Caco-2 (cell line): ENCODE data around the gene INSYN2A. TPM values are rescaled to one million over a fixed set of nuclear protein-coding genes. Genes with fewer than 3 reads are reported as not detected.

ENCODE experiments used
- BruUV-seq: library from RNA; stranded (reverse); fragments of 400-500 nt; replicated peaks from 2 replicates; lab custom pipeline; 2021; lab: Mats Ljungman, UMichigan
- CTCF ChIA-PET: fragments of 300-600 bp; sonication (Branson Sonifier 250); formaldehyde crosslinking; loops from one replicate; lab custom pipeline; 2022; ENCODE audit warnings: antibody characterized with exemption; lab: Charles Lee
- POLR2A ChIA-PET: fragments of 300-600 bp; sonication (Branson Sonifier 250); formaldehyde crosslinking; loops from one replicate; lab custom pipeline; 2022; ENCODE audit warnings: antibody characterized with exemption; lab: Charles Lee
- DNase-seq, 2 experiments: peaks; one replicate each; pipeline versions ENCODE4 v3.0.0 to v3.0.0-alpha.2; 2020 to 2022
- H3K27me3 ChIP-seq: replicated peaks from 2 replicates; pipeline ENCODE4 v1.6.0; 2011; ENCODE audit warnings: low read length; ENCODE audit not compliant: control insufficient read depth, insufficient read depth
- H3K36me3 ChIP-seq: 2 replicates; pipeline ENCODE4 v1.5.1; 2011; ENCODE audit warnings: low read length; ENCODE audit not compliant: control insufficient read depth, insufficient read depth
- H3K4me1 ChIP-seq: fragments of 250-450 bp; sonication (Bioruptor Pico); 2 replicates; pipeline ENCODE4 v1.5.1; 2020; ENCODE audit warnings: mild to moderate bottlenecking
- H3K4me3 ChIP-seq: 2 replicates; pipeline ENCODE4 v1.5.1; 2011; ENCODE audit warnings: low read depth, mild to moderate bottlenecking, control low read depth, low read length
- H3K9me3 ChIP-seq: fragments of 250-450 bp; sonication (Bioruptor Pico); 2 replicates; pipeline ENCODE4 v1.5.1; 2020; ENCODE audit warnings: mild to moderate bottlenecking, moderate library complexity
- H3K27ac Mint-ChIP-seq: one replicate; pipeline ENCODE4 v1.8.0; 2022; ENCODE audit warnings: mixed read lengths; ENCODE audit not compliant: unreplicated experiment
- H3K27me3 Mint-ChIP-seq: one replicate; pipeline ENCODE4 v1.8.0; 2022; ENCODE audit warnings: mixed read lengths; ENCODE audit not compliant: insufficient read depth, unreplicated experiment
- H3K36me3 Mint-ChIP-seq: one replicate; pipeline ENCODE4 v1.8.0; 2022; ENCODE audit warnings: mild to moderate bottlenecking, mixed read lengths; ENCODE audit not compliant: insufficient read depth, unreplicated experiment
- H3K4me1 Mint-ChIP-seq: one replicate; pipeline ENCODE4 v1.8.0; 2022; ENCODE audit warnings: low read depth, mixed read lengths; ENCODE audit not compliant: unreplicated experiment
- H3K4me3 Mint-ChIP-seq: one replicate; pipeline ENCODE4 v1.8.0; 2022; ENCODE audit warnings: mild to moderate bottlenecking, moderate library complexity, mixed read lengths; ENCODE audit not compliant: unreplicated experiment
- H3K9me3 Mint-ChIP-seq: one replicate; pipeline ENCODE4 v1.8.0; 2022; ENCODE audit warnings: mixed read lengths; ENCODE audit not compliant: unreplicated experiment
- intact Hi-C: fragments of 100-400 bp; cut with micrococcal nuclease; formaldehyde crosslinking; loops from one replicate; pipeline ENCODE4 v1.10.0; 2022; ENCODE audit not compliant: unreplicated experiment
- total RNA-seq: library from RNA; stranded (reverse); gene quantifications from 2 replicates; pipeline ENCODE4 v1.2.3, GENCODE V29; 2022
- TF ChIP-seq, protein P1 (sequence below), 2 experiments: fragments of 200-600 bp in 1 of 2; IDR thresholded peaks; 1 replicate in 1 of 2; 2 replicates in 1 of 2; pipeline versions ENCODE4 v1.5.1 to v1.8.0; 2011 to 2022; ENCODE audit warnings: antibody characterized with exemption in 1 of 2, control low read depth in 1 of 2, inconsistent platforms in 1 of 2, low read depth in 1 of 2, low read length in 1 of 2, mild to moderate bottlenecking in 1 of 2, moderate library complexity in 1 of 2; ENCODE audit not compliant: insufficient read depth in 1 of 2, severe bottlenecking in 1 of 2, unreplicated experiment in 1 of 2

Gene INSYN2A
- total RNA-seq, 1 experiment from 2014 or later = not detected

DNA sequence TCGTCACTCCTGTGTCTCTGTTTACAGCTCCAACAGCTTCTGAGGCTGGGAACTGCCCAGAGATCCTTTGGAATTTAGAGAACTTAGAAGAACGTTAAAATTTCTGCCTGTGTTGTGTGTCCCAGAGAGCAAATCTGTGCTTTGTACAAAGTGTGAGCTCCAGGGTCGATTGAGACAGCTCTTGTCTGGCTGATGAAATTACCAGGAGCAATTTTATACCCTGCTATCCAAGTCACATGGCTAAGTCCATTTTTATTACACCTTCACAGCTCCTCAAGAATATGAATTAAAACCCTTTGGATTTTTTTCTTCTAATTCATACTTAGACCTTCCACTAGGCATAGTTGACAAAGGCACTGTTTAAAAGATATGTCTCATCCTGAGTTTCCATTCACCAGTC lies 46.5 kb upstream of the INSYN2A start:
- DNase-seq = no peak
- no TSS peak for BruUV-seq
- no peaks in the 10 kb centered on the region for H3K27me3 ChIP-seq
- H3K36me3 ChIP-seq = no peaks in the 10 kb centered on the region
- Mint-ChIP-seq H3K36me3 (peaks cover 5% of the 10 kb centered on the region), H3K4me1 (no peaks in the 10 kb centered on the region), H3K4me3 (no peak overlapping the region), H3K9me3 (no peaks in the 10 kb centered on the region), H3K27me3 (no peaks in the 10 kb centered on the region), H3K27ac (no peak overlapping the region)
- H3K4me3 ChIP-seq = no peak overlapping the region
- ChIA-PET CTCF (no interaction called here), POLR2A (no interaction called here)
- TF ChIP-seq, protein P1, sequence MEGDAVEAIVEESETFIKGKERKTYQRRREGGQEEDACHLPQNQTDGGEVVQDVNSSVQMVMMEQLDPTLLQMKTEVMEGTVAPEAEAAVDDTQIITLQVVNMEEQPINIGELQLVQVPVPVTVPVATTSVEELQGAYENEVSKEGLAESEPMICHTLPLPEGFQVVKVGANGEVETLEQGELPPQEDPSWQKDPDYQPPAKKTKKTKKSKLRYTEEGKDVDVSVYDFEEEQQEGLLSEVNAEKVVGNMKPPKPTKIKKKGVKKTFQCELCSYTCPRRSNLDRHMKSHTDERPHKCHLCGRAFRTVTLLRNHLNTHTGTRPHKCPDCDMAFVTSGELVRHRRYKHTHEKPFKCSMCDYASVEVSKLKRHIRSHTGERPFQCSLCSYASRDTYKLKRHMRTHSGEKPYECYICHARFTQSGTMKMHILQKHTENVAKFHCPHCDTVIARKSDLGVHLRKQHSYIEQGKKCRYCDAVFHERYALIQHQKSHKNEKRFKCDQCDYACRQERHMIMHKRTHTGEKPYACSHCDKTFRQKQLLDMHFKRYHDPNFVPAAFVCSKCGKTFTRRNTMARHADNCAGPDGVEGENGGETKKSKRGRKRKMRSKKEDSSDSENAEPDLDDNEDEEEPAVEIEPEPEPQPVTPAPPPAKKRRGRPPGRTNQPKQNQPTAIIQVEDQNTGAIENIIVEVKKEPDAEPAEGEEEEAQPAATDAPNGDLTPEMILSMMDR (IDR thresholded peaks at IDR 0.05; ENCODE audit: insufficient read depth in 1 of 2, low read depth in 1 of 2, low read length in 1 of 2, severe bottlenecking in 1 of 2, unreplicated experiment in 1 of 2) = no peak
- no peaks in the 10 kb centered on the region for H3K9me3 ChIP-seq
- intact Hi-C loops = loop anchor here (5.0 kb wide), 1 partner anchor 114 kb away; no protein-coding TSS in a partner anchor
- no peaks in the 10 kb centered on the region for H3K4me1 ChIP-seq

DNA sequence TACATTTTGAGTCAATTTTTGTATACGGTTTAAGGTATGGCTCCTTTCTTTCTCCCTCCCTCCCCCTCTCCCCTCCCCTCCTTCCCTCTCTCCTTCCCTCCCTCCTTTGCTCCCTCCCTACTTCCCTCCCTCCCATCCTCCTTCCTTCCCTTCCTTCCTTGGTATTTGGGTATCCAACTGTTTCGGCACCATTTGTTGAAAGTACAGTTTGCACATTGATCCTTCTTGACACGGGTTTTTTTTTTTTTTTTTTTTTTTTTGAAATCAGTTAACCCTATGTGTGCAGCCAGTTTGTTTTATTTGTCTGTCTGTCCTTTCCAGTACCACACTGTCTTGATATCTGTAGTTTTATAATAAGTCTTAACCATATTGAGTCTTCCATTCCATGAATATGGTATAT lies 39.9 kb upstream of the INSYN2A start:
- H3K27me3 Mint-ChIP-seq = no peaks in the 10 kb centered on the region
- intact Hi-C loops = no loop called here
- no peaks in the 10 kb centered on the region for H3K4me1 ChIP-seq
- POLR2A ChIA-PET = no interaction called here
- no peak overlapping the region for H3K4me3 Mint-ChIP-seq
- TF ChIP-seq, protein P1 (IDR thresholded peaks at IDR 0.05; ENCODE audit: insufficient read depth in 1 of 2, low read depth in 1 of 2, low read length in 1 of 2, severe bottlenecking in 1 of 2, unreplicated experiment in 1 of 2) = no peak
- H3K27me3 ChIP-seq = no peaks in the 10 kb centered on the region
- BruUV-seq = no TSS peak
- H3K36me3 Mint-ChIP-seq = no peaks in the 10 kb centered on the region
- no peaks in the 10 kb centered on the region for H3K36me3 ChIP-seq
- no peaks in the 10 kb centered on the region for H3K9me3 Mint-ChIP-seq
- CTCF ChIA-PET = no interaction called here
- H3K9me3 ChIP-seq = no peaks in the 10 kb centered on the region
- no peaks in the 10 kb centered on the region for H3K4me1 Mint-ChIP-seq
- H3K4me3 ChIP-seq = no peak overlapping the region
- DNase-seq = no peak
- H3K27ac Mint-ChIP-seq = no peak overlapping the region

DNA sequence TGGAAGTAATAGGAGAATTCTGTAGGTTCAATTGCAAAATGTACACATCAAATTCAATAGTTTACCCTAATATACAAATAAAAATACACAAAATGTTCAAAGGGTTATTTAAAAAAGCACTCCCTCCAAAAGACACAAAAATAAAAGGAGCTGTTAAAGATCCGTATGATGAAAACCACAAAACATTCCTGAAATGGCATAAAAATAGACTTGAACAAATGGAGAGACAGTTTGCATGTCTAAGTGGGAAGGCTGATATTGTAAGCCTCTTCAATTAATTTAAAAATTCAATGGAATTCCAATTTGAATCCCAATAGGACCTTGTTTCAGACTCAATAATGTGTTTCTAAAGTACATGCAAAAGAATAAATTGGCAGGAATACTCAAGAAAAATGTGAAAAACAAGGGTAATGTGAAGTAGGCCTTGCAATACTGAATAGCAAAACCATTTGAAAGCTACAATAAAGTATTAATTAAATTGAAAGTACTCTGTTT lies 38.0 kb upstream of the INSYN2A start:
- Histone ChIP-seq H3K4me3 (no peak overlapping the region), H3K4me1 (no peaks in the 10 kb centered on the region), H3K36me3 (no peaks in the 10 kb centered on the region), H3K9me3 (no peaks in the 10 kb centered on the region), H3K27me3 (no peaks in the 10 kb centered on the region)
- no TSS peak for BruUV-seq
- POLR2A ChIA-PET = no interaction called here
- TF ChIP-seq, protein P1 (IDR thresholded peaks at IDR 0.05; ENCODE audit: insufficient read depth in 1 of 2, low read depth in 1 of 2, low read length in 1 of 2, severe bottlenecking in 1 of 2, unreplicated experiment in 1 of 2) = no peak
- CTCF ChIA-PET = no interaction called here
- Mint-ChIP-seq H3K27ac (no peak overlapping the region), H3K4me3 (no peak overlapping the region), H3K27me3 (no peaks in the 10 kb centered on the region), H3K36me3 (no peaks in the 10 kb centered on the region), H3K9me3 (no peaks in the 10 kb centered on the region), H3K4me1 (no peaks in the 10 kb centered on the region)
- intact Hi-C loops = no loop called here
- DNase-seq = no peak
